ENCODE results near the gene SPATA46. TPM values are rescaled to one million over a fixed set of nuclear protein-coding genes. Genes with fewer than 3 reads are reported as not detected.
A peak's percentile ranks its signal among the peaks of the same experiment; 100 is the strongest.

SPATA46 gene
- total RNA-seq, 4 donors from 2014 or later = not detected

DNA sequence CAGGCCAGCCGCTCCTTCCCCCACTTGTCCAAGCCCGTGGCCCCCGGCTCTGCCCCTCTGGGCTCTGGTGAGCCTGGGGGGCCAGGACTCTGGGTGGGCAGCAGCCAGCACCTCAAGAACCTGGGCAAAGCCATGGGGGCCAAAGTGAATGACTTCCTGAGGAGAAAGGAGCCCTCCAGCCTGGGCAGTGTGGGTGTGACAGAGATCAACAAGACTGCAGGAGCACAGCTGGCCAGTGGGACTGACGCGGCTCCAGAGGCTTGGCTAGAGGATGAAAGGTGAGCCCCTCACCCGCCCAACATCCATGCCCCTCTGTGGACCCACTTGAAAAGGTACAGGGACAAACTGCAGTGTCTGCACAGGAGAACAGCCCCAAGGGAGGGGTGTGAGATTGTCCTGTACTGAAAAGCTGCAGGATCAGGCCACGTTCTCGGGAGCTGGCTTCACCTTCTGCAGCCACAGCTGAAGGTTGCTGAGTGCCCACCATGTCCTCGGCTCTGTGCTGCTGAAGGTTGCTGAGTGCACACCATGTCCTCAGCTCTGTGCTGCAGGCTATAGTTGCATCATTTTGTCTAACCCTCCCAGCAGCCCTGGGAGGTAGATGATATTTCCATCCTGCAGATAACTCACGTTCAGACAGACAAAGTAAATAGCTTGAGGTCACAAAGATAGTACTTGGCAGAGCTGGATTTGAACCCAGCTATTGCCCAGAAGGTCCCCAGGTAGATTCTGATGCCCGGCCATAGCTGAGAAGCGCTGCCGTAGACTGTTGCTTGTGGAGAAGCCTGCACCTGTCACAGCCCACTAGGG is 5.5 kb upstream of the SPATA46 start:
- Histone ChIP-seq H3K36me3 (no peaks in the 10 kb centered on the region), H3K4me3 (peak overlapping the region in 2 of 4 donors; percentile 8 to 17), H3K27me3 (no peaks in the 10 kb centered on the region), H3K9me3 (no peaks in the 10 kb centered on the region), H3K4me1 (peaks cover 16 to 29% (median 21%) of the 10 kb centered on the region in 4 donors), H3K27ac (peak overlapping the region; percentile 92 to 94 (median 92))
- TF ChIP-seq POLR2AphosphoS5 (IDR thresholded peaks at IDR 0.05) (no peak), EP300 (IDR thresholded peaks at IDR 0.05; ENCODE audit: low read depth) (no peak), POLR2A (IDR thresholded peaks at IDR 0.05) (no peak)
- TF ChIP-seq, protein P1, sequence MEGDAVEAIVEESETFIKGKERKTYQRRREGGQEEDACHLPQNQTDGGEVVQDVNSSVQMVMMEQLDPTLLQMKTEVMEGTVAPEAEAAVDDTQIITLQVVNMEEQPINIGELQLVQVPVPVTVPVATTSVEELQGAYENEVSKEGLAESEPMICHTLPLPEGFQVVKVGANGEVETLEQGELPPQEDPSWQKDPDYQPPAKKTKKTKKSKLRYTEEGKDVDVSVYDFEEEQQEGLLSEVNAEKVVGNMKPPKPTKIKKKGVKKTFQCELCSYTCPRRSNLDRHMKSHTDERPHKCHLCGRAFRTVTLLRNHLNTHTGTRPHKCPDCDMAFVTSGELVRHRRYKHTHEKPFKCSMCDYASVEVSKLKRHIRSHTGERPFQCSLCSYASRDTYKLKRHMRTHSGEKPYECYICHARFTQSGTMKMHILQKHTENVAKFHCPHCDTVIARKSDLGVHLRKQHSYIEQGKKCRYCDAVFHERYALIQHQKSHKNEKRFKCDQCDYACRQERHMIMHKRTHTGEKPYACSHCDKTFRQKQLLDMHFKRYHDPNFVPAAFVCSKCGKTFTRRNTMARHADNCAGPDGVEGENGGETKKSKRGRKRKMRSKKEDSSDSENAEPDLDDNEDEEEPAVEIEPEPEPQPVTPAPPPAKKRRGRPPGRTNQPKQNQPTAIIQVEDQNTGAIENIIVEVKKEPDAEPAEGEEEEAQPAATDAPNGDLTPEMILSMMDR (IDR thresholded peaks at IDR 0.05) = no peak
- DNase-seq = peak; percentile 43
- intact Hi-C loops (cut with DNase I; ENCODE audit: low total_unique reads) = no loop called here
- in situ Hi-C loops (cut with MboI; ENCODE audit: low pct_ligation_motif_present in 1 of 4, low pct_unique_long_range_greater_than_20kb in 1 of 4, low sequenced_read_pairs in 3 of 4) = loop anchor here in 2 of 4 donors (10.0 to 25.0 kb wide), 2 partner anchors 327 to 595 kb away; no protein-coding TSS in a partner anchor
- 73% methylated on average over 13 of the region's 13 CpGs; no CpG with 5 or more reads in 1 of the 2 donors for WGBS, 2 donors (ENCODE audit: low coverage in 1 of 2)

DNA sequence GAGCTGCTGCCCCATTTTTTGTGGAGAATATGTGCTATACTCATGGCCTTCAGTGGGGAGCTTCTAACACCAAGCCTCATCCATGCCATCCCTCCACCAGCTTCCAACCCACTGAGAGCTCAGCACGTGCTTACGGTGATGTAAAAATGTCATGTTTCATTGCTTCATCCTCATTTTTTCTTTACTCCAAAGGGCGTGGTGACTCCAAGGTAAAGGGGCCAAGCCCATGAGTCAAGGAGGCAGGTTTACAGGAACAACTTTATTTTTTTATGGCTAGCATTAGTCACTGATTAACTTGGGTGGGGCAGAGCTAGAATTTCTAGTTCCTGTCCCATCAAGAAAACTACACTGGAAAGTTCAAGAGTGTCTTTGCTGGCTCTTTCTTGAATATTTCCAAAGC is 4.7 kb upstream of the SPATA46 start, which contains the start of gene C1orf226:
C1orf226 (plus strand) TSS at position 346 of the 400 bp plus-strand sequence. CDS start 174 bp downstream, outside the sequence.
- in situ Hi-C loops (cut with MboI; ENCODE audit: low pct_ligation_motif_present in 1 of 4, low pct_unique_long_range_greater_than_20kb in 1 of 4, low sequenced_read_pairs in 3 of 4) (loop anchor here in 2 of 4 donors (10.0 to 25.0 kb wide), 2 partner anchors 327 to 594 kb away; no protein-coding TSS in a partner anchor), intact Hi-C loops (cut with DNase I; ENCODE audit: low total_unique reads) (no loop called here)
- H3K9me3 ChIP-seq = no peaks in the 10 kb centered on the region
- peaks cover 16 to 29% (median 21%) of the 10 kb centered on the region in 4 donors for H3K4me1 ChIP-seq
- H3K36me3 ChIP-seq = no peaks in the 10 kb centered on the region
- H3K27ac ChIP-seq = peak within 1 kb of the TSS; percentile 92 to 94 (median 92)
- no peaks in the 10 kb centered on the region for H3K27me3 ChIP-seq
- H3K4me3 ChIP-seq = peak within 1 kb of the TSS in 2 of 4 donors; percentile 8 to 17
- DNase-seq = peak; percentile 46
- WGBS, 2 donors (ENCODE audit: low coverage in 1 of 2) = 63 to 94% methylated on average over 3 of the region's 3 CpGs
- TF ChIP-seq EP300 (IDR thresholded peaks at IDR 0.05; ENCODE audit: low read depth) (peak; percentile 13), POLR2A (IDR thresholded peaks at IDR 0.05) (peak; percentile 31), POLR2AphosphoS5 (IDR thresholded peaks at IDR 0.05) (peak in 2 of 3 donors; percentile 47 to 60)
- TF ChIP-seq, protein P1 (IDR thresholded peaks at IDR 0.05) = no peak

DNA sequence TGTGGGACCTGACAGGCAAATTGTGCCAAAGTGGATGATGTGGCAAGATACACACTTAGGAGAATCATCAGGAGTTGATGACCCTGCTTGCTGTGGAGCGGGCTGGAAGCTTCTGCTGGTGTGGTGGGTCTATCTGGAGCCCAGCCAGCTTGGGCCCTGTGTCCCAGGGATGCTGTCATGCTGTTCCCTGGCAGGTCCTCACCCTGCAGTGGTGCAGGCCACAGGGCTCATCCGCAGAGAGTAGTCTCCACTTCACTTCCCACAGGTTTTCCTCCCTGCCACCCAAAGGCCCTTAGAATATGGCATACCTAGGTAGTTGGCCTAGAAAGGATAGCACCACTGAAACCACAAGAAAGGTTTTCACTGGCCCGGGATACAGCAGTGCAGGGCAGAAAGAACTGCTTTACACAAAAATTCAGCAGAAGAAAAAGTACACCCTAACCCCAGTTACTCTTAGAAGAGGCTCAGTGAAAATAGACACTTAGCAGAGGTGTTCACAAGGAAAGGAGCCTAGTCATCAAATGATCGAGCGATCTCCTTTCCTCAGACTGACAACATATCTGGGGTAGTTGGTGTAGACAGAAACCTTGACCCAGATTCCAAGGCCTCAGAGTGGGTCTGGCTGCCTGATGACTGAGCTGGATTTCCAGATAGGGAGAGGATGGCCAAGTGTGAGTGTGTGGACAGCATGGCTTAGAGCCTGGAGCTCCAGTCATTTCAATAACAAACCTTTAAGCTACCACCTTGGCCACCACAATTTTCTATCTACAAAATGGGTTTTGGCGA is 3.6 kb upstream of the SPATA46 start:
- intact Hi-C loops (cut with DNase I; ENCODE audit: low total_unique reads) (no loop called here), in situ Hi-C loops (cut with MboI; ENCODE audit: low pct_ligation_motif_present in 1 of 4, low pct_unique_long_range_greater_than_20kb in 1 of 4, low sequenced_read_pairs in 3 of 4) (loop anchor here in 2 of 4 donors (10.0 to 25.0 kb wide), 2 partner anchors 325 to 593 kb away; no protein-coding TSS in a partner anchor)
- peak overlapping the region in 3 of 4 donors; percentile 64 to 94 (median 70) for H3K27ac ChIP-seq
- TF ChIP-seq POLR2AphosphoS5 (IDR thresholded peaks at IDR 0.05) (no peak), EP300 (IDR thresholded peaks at IDR 0.05; ENCODE audit: low read depth) (no peak), POLR2A (IDR thresholded peaks at IDR 0.05) (no peak)
- TF ChIP-seq, protein P1 (IDR thresholded peaks at IDR 0.05) = no peak
- H3K9me3 ChIP-seq = no peaks in the 10 kb centered on the region
- DNase-seq = no peak
- H3K4me1 ChIP-seq = peaks cover 16 to 29% (median 21%) of the 10 kb centered on the region in 4 donors
- 80 to 86% methylated on average over 1 to 6 of the region's 6 CpGs for WGBS, 2 donors (ENCODE audit: low coverage in 1 of 2)
- no peaks in the 10 kb centered on the region for H3K27me3 ChIP-seq
- H3K36me3 ChIP-seq = no peaks in the 10 kb centered on the region
- no peak overlapping the region for H3K4me3 ChIP-seq
